ENCODE data around the gene LSMEM2. TPM values are rescaled to one million over a fixed set of nuclear protein-coding genes. Genes with fewer than 3 reads are reported as not detected.
A peak's percentile ranks its signal among the peaks of the same experiment; 100 is the strongest.
"Not testable (repeated sequence)": the region's sequence is repeated elsewhere in the genome, so short reads cannot be mapped to it uniquely, and the experiment has no call there.

The LSMEM2 gene
- total RNA-seq, 1 experiment from 2014 or later: not detected

- DNase-seq (ENCODE audit: low spot score): no peak
- Histone ChIP-seq H3K4me3 (ENCODE audit: low read depth, low read length, poor library complexity, severe bottlenecking) (no peak overlapping the region), H3K27ac (ENCODE audit: low read depth, low read length, poor library complexity, severe bottlenecking) (no peak overlapping the region), H3K27me3 (replicated peaks; ENCODE audit: insufficient read depth, low read depth, low read length, poor library complexity) (peaks cover 4% of the 10 kb centered on the region), H3K36me3 (ENCODE audit: insufficient read depth, low read length, poor library complexity, severe bottlenecking) (no peaks in the 10 kb centered on the region), H3K9me3 (ENCODE audit: low read depth, low read length, poor library complexity, severe bottlenecking) (no peaks in the 10 kb centered on the region), H3K4me1 (ENCODE audit: insufficient read depth, low read length, poor library complexity, severe bottlenecking) (peaks cover 6% of the 10 kb centered on the region)
- no peak for TF ChIP-seq EZH2 (IDR thresholded peaks at IDR 0.05; ENCODE audit: borderline replicate concordance, low read depth, low read length, poor library complexity, severe bottlenecking)
- TF ChIP-seq CTCF (conservative IDR thresholded peaks at IDR 0.05; ENCODE audit: low read depth, low read length): no peak
- CTCF ChIA-PET: no interaction called here
- no TSS peak for BruUV-seq (replicated peaks)
- intact Hi-C loops (cut with micrococcal nuclease; ENCODE audit: unreplicated experiment): no loop called here
- POLR2A ChIA-PET (ENCODE audit: low non-redundant PET): no interaction called here
These were observed 7.5 kb upstream of the LSMEM2 start for GRCh38 chr3:50271314-50271936.

GRCh38 chr3:50272538-50272910, 6.4 kb upstream of the LSMEM2 start:
- H3K4me3 ChIP-seq (ENCODE audit: low read depth, low read length, poor library complexity, severe bottlenecking); DNase-seq (ENCODE audit: low spot score); H3K9me3 ChIP-seq (ENCODE audit: low read depth, low read length, poor library complexity, severe bottlenecking); H3K27me3 ChIP-seq (replicated peaks; ENCODE audit: insufficient read depth, low read depth, low read length, poor library complexity); H3K27ac ChIP-seq (ENCODE audit: low read depth, low read length, poor library complexity, severe bottlenecking); intact Hi-C loops (cut with micrococcal nuclease; ENCODE audit: unreplicated experiment); POLR2A ChIA-PET (ENCODE audit: low non-redundant PET); H3K36me3 ChIP-seq (ENCODE audit: insufficient read depth, low read length, poor library complexity, severe bottlenecking); H3K4me1 ChIP-seq (ENCODE audit: insufficient read depth, low read length, poor library complexity, severe bottlenecking); BruUV-seq (replicated peaks); CTCF ChIA-PET: not testable (repeated sequence)

- H3K27me3 ChIP-seq (replicated peaks; ENCODE audit: insufficient read depth, low read depth, low read length, poor library complexity): peaks cover 4% of the 10 kb centered on the region
- intact Hi-C loops (cut with micrococcal nuclease; ENCODE audit: unreplicated experiment): loop anchor here (1.0 kb wide), 2 partner anchors 46 to 81 kb away; no protein-coding TSS in a partner anchor
- peak; percentile 59 for DNase-seq (ENCODE audit: low spot score)
- TF ChIP-seq CTCF (conservative IDR thresholded peaks at IDR 0.05; ENCODE audit: low read depth, low read length) (peak; percentile 82), EZH2 (IDR thresholded peaks at IDR 0.05; ENCODE audit: borderline replicate concordance, low read depth, low read length, poor library complexity, severe bottlenecking) (no peak)
- H3K9me3 ChIP-seq (ENCODE audit: low read depth, low read length, poor library complexity, severe bottlenecking): no peaks in the 10 kb centered on the region
- no peaks in the 10 kb centered on the region for H3K36me3 ChIP-seq (ENCODE audit: insufficient read depth, low read length, poor library complexity, severe bottlenecking)
- no peaks in the 10 kb centered on the region for H3K4me1 ChIP-seq (ENCODE audit: insufficient read depth, low read length, poor library complexity, severe bottlenecking)
- CTCF ChIA-PET: interaction anchor here (0.6 kb wide), 1 partner anchor 341 kb away, joined by 3 read pairs; no protein-coding TSS in a partner anchor
- no peak overlapping the region for H3K27ac ChIP-seq (ENCODE audit: low read depth, low read length, poor library complexity, severe bottlenecking)
- POLR2A ChIA-PET (ENCODE audit: low non-redundant PET): no interaction called here
- H3K4me3 ChIP-seq (ENCODE audit: low read depth, low read length, poor library complexity, severe bottlenecking): peak overlapping the region; percentile 25
- no TSS peak for BruUV-seq (replicated peaks)
These were observed 5.8 kb upstream of the LSMEM2 start for GRCh38 chr3:50272911-50273688.

Measured in A673 (cell line).